HG03135 (cell line): ENCODE data around the gene IL12B.
"Not testable (repeated sequence)": the region's sequence is repeated elsewhere in the genome, so short reads cannot be mapped to it uniquely, and the experiment has no call there.

Experiments
- ATAC-seq: cut with Tn5 transposase; IDR thresholded peaks from one replicate; pipeline ENCODE4 v1.9.1; 2021; ENCODE audit warnings: mild to moderate bottlenecking, moderate library complexity; ENCODE audit not compliant: unreplicated experiment

Gene IL12B

GRCh38 chr5:159333545-159333925 lies 3.2 kb upstream of the IL12B start:
- no peak for ATAC-seq

- ATAC-seq: no peak
These were observed 2.7 kb upstream of the IL12B start for GRCh38 chr5:159332800-159333544.

DNA sequence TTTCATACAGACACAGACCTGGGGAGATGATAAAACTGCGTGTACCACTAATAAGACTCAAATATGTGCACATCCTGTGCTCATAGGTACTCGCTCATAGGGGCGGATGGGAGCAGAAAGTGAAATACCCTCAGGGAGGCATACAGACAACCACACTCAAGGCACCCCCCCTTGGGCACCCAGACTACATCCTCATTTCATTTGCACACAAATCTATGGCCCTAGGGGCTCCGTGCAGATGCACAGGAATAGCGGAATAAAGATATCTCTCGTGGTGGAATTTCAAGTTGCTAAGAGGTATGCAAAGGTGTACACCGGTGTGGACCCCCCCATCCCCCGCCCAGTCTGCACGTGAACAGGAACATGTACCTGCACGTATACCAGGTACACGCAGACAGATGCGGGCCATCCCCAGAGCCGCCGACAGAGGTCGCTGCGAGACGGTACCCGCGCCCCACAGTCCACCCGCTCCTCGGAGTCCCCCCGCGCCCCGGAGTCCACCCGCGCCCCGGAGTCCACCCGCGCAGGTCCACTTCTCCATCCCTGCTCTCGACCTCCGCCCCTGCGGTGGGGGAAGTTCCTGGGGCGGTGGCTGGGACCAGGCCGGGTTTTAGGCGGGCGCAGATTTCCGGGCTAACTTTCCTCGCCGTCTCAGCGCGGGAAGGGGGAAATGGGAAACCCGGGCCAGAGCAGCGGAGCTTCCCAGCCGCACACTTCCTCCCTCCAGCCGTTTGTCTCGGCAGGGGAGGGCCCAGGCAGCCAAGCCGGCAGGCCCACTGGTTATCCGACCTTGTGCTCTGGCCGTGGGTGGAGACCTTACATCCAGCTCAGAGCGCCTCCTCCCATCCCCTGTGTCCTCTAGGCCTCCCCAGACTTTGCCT lies 1.0 kb upstream of the IL12B start:
- no peak for ATAC-seq

DNA sequence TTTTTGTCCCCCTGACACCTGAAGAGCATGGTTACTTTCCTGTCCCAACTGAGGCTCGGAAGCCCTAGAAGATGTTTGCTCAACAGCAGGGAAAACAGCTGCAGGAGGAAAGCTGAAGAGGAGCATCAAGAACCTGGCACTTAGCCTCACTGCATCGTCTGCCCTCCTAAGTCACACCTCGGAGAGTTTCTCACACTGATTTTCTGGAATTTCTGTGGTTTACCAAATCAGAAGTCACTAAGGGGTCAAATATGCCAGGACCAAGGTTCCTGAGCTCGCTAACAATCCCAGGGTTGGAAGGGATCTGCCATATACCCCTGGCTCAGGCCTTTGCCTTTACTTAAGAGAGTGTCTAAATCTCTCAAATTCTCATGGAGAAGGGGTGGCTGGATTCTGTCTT lies 5.3 kb downstream of the IL12B start:
- no peak for ATAC-seq

- ATAC-seq: no peak
These were observed 6.1 kb downstream of the IL12B start for GRCh38 chr5:159324102-159324755.

- no peak for ATAC-seq
These were observed 8.1 kb downstream of the IL12B start for GRCh38 chr5:159322180-159322579.

DNA sequence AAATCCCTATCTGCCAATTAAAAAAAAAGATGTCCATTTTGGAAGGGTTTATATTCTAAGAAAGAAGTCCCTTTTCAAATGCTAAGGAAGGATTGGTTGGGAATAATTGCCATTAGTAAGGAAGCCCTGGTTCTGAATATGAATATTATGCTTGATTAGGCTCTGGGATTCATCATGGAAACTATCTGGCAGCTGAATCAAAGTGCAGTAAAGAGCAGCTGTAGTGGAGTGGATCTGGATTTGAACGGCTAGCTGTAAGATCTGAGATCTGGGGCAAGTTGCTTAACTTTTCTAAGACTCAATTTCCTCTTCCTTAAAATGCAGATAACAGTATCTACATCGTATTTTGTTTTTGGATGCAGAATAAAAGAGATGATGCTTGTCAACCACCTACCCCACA lies 10.5 kb downstream of the IL12B start:
- ATAC-seq: no peak

DNA sequence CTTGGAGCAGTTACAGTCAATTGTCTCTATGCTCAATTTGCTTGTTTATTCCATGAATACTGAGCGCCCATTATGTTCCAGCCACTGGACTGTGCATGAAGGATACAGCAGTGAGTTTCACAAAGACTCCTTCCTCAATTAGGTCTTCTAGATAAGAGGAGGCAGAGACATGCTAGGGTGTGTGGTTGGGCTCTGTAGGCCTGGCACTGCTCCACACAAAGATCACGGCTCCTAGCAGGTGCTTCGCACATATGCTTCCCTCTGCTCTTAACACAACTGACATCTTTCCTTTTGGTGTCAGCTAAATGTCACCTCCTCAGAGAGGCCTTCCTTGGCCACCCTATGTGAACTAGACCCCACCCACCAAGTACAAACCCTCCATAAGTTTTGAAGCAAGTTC lies 10.9 kb downstream of the IL12B start:
- ATAC-seq: no peak

DNA sequence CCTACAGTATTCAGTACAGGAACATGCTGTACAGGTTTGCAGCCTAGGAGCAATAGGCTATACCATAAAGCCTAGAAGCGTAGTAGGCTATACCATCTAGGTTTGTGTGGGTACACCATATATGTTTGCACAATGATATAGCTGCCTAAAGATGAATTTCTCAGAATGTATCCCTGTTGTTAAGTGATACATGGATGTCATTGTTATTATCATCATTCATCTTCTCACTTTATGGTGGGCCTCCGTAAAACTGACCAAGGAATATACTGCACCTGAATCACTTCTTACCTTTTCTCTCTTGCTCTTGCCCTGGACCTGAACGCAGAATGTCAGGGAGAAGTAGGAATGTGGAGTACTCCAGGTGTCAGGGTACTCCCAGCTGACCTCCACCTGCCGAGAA lies 11.8 kb downstream of the IL12B start:
- ATAC-seq: no peak

DNA sequence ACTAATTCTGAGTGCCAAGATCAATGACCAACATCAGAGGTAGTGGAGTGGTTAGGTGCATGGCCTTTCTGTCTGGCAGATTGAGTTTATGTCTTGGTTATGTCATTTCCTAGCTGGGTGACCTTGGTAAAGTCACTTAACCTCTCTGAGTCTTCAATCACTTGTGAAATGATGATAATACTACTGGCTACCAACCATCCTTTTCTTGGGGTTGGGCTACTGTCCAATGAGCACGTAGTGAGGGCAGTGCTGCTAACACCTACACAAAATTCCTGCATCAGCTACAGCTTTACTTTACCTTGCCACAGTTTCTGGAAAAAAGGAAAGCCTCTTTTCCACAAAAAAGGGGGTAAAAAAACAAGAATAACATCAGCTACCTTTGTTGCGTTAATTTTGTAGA lies 12.4 kb downstream of the IL12B start:
- ATAC-seq: no peak

GRCh38 chr5:159316519-159317383 lies 13.5 kb downstream of the IL12B start:
- no peak for ATAC-seq

- no peak for ATAC-seq
These were observed 17.1 kb downstream of the IL12B start for GRCh38 chr5:159313197-159313596.

DNA sequence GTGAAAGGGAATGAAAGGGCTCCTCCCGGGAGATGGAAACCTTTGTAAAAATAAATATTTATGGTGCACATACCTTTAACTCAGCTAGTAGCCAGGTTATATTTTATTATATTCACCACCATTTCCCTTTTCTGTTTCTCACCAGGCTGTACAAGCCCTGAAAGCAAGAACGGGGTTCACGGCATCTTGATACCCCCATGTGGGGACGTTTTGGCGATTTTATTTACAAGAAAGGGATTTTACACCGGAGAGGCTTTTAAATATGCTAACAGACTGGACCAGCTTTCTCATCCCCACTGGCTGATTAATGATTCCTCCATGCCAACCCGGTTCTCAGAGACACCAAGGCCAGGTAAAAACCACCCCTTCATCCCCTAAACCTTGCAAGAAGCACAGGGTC lies 19.2 kb downstream of the IL12B start:
- ATAC-seq: no peak

DNA sequence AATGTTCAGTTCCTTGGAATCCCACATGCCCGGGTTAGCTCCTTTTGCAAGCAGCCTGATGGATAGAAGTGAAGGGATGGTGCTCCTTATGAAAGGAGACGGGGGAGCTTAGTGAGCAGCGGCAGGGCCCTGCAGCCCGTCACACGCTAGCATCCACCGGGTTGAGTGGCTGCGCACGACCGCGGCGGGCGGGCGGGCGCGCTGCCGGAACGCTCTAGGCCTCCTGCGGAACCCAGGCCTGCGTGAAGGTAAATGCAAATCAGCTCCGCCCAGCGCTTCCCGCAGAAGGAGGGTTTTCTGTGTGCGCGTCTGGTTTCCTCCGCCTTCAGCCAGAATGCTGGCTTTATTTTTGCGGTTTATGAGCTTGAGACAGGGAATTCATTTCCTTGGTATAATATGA lies 19.8 kb downstream of the IL12B start:
- ATAC-seq: no peak

DNA sequence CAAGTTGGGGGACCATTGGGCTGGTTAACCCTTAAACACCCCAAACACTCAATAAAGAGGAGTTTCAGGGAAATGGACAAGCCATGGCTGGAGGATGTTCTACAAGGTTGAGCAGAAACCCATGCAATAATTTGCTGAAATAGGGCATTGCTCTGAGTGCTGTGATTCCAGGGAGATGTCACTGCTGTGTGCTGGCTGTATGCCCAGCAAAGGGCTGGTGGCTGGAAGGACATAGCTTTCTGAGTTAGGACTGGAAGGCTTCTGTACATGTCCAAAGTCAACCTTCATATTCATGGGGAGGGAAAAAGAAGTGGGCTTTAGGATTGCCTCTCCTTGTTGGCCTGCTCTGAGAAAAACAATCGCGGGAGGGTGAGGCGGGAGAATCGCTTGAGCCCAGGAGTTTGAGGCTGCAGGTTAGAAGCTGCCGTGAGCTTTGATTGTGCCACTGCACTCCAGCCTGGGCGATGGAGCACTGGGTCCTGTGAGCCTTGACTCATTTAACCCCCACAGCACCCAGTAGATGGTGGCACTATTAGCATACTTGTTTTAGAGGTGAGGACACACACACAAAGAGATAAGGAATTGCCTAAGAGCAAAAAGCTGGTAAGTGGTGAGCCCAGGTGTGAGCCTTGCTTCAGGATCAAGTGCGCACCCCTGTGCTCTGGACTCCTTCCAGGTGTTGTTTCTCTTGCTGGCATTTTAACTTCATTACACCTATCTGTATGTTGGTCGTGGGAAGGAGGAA lies 20.4 kb downstream of the IL12B start:
- ATAC-seq: no peak

DNA sequence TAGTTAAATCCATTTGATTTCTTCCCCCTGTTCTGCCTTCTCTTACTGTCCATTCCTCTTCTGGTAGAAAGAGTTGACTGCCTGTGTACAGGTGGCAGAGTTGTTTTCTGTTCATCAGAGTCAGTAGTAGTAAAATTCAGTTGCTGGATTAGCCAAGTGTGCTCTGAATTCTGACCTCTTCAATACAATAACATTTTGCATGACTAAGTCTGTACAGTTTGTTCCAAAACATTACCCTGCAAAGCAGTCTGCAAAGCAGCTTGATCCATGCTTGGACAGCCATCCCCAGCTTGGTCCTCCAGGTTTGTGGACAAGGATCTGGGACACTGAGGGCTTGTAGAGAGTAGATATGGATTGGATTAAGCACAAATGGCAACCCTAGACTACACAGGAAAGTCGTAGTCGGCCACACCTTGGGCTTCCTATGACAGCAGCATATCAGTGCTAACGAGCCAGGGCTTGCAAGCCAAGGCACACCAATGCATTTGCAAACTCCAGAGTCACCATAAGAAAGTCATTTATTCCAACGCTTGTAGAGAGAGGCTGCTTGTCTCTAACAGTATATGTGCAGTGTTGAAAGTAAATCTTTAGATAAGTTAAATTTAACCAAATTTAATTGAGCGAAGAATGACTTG lies 25.2 kb downstream of the IL12B start:
- ATAC-seq: no peak

DNA sequence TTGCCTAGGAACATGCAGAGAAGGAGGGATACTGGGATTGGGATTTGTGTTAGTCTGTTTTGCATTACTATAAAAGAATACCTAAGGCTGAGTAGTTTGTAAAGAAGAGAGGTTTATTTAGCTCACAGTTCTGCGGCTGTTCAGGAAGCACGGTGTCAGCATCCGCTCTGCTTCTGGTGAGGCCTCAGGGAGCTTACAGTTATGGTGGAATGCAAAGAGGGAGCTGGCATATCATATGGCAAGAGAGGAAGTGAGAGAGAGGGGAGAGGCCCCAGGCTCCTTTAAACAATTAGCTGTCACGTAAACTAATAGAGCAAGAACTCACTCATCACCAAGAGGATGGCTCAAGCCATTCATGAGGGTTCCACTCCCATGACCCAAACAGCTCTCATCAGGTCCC lies 27.0 kb downstream of the IL12B start:
- ATAC-seq: no peak

GRCh38 chr5:159301929-159302860 lies 28.1 kb downstream of the IL12B start:
- ATAC-seq: not testable (repeated sequence)

DNA sequence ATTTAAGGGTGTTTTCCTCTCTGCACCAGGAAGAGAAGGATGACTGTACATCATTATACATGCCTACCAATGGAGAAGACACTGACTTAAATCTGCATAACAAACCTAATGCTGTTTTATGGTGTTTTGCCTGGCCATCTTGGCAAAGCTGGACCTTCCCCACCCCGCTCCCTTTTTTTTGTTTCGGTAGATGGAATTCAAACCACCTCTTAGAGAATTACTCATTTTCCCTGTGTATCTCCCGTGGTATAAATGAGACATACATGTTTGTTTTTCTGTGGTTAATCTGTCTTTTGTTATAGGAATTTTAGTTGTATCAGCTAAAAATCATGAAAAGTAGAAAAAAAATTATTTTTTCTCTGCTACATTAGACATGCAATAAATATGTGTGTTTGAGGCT lies 28.8 kb downstream of the IL12B start:
- no peak for ATAC-seq
